SK-N-SH treated with all-trans-retinoic acid at 6 μM for 48 hours (cell line): ENCODE measurements around the gene SLC7A9.
"Not testable (repeated sequence)": the region's sequence is repeated elsewhere in the genome, so short reads cannot be mapped to it uniquely, and the experiment has no call there.

Source experiments
- ARNTL ChIP-seq: fragments of 450-650 bp; formaldehyde crosslinking; IDR thresholded peaks from 2 replicates; pipeline ENCODE4 v1.5.0; 2020; ENCODE audit warnings: low read depth, mild to moderate bottlenecking, moderate library complexity, borderline replicate concordance
- PATZ1 ChIP-seq: fragments of 250-450 bp; sonication (Bioruptor Pico); IDR thresholded peaks from 2 replicates; pipeline ENCODE4 v1.8.0; 2020; ENCODE audit warnings: mild to moderate bottlenecking, moderate library complexity, borderline replicate concordance
- RARB ChIP-seq: fragments of 250-450 bp; sonication (Bioruptor Pico); IDR thresholded peaks from 2 replicates; pipeline ENCODE4 v1.8.0; 2021; ENCODE audit warnings: mild to moderate bottlenecking, moderate library complexity

GRCh38 chr19:32885255-32885654 lies 15.7 kb upstream of the SLC7A9 start:
- not testable (repeated sequence) for TF ChIP-seq ARNTL; RARB; PATZ1 (CRISPR knock-in tag)
